NCI-H187 treated with DMSO at 0.1 percent for 48 hours (cell line): ENCODE measurements around the gene KCNQ1.

Experiments used
- DNase-seq: peaks from one replicate; lab custom pipeline; 2025; lab: John Stamatoyannopoulos, UW

The KCNQ1 gene

GRCh38 chr11:2685566-2686359, 241.0 kb downstream of the KCNQ1 start:
- no peak for DNase-seq

GRCh38 chr11:2686360-2687222, 241.8 kb downstream of the KCNQ1 start:
- no peak for DNase-seq

GRCh38 chr11:2687223-2687530, 242.4 kb downstream of the KCNQ1 start:
- no peak for DNase-seq

- DNase-seq: no peak
Observed at GRCh38 chr11:2687782-2688191, 243.0 kb downstream of the KCNQ1 start.

- DNase-seq: no peak
Observed at GRCh38 chr11:2688381-2689231, 243.8 kb downstream of the KCNQ1 start.

GRCh38 chr11:2689651-2690575, 245.1 kb downstream of the KCNQ1 start:
- DNase-seq: no peak

- no peak for DNase-seq
Observed at GRCh38 chr11:2690596-2691354, 246.0 kb downstream of the KCNQ1 start.

GRCh38 chr11:2691355-2691761, 246.6 kb downstream of the KCNQ1 start:
- DNase-seq: no peak

GRCh38 chr11:2691991-2692875, 247.4 kb downstream of the KCNQ1 start:
- DNase-seq: no peak

- DNase-seq: no peak
Observed at GRCh38 chr11:2693271-2694261, 248.8 kb downstream of the KCNQ1 start.

GRCh38 chr11:2694495-2694894, 249.7 kb downstream of the KCNQ1 start:
- no peak for DNase-seq

GRCh38 chr11:2694995-2695939, 250.5 kb downstream of the KCNQ1 start:
- no peak for DNase-seq

- DNase-seq: no peak
Observed at GRCh38 chr11:2696455-2696854, 251.6 kb downstream of the KCNQ1 start.

GRCh38 chr11:2697866-2698265, 253.1 kb downstream of the KCNQ1 start:
- DNase-seq: no peak

GRCh38 chr11:2698386-2699184, 253.8 kb downstream of the KCNQ1 start:
- no peak for DNase-seq

- DNase-seq: no peak
Observed at GRCh38 chr11:2699185-2699530, 254.3 kb downstream of the KCNQ1 start.
